ENCODE measurements around the gene SLC8A2.

The SLC8A2 gene

GRCh38 chr19:47494729-47495128, 23.0 kb upstream of the SLC8A2 start:
- Histone ChIP-seq H3K18ac (ENCODE audit: low read depth in 1 of 2, low read length in 2 of 2) (no peak overlapping the region), H3K23ac (ENCODE audit: low read length in 2 of 2) (no peak overlapping the region), H3K27me3 (ENCODE audit: control insufficient read depth in 1 of 2, insufficient read depth in 1 of 2, low read length in 2 of 2) (no peaks in the 10 kb centered on the region), H2BK15ac (ENCODE audit: low read depth, poor library complexity, severe bottlenecking) (no peak overlapping the region), H4K91ac (ENCODE audit: low read length) (no peak overlapping the region), H3K4me2 (ENCODE audit: low read length, poor library complexity, severe bottlenecking) (no peak overlapping the region), H2BK12ac (ENCODE audit: low read length in 2 of 2) (no peak overlapping the region), H3K4ac (ENCODE audit: low read depth in 1 of 2, low read length in 2 of 2) (no peak overlapping the region), H2AK5ac (ENCODE audit: low read length, severe bottlenecking) (no peak overlapping the region), H3K4me3 (ENCODE audit: insufficient read depth in 1 of 2, low read depth in 1 of 2, low read length in 2 of 2) (no peak overlapping the region), H3K27ac (ENCODE audit: low read length, poor library complexity, severe bottlenecking) (no peak overlapping the region), H2BK120ac (ENCODE audit: low read depth, low read length) (no peak overlapping the region), H3K9me3 (ENCODE audit: control insufficient read depth, low read length) (no peaks in the 10 kb centered on the region), H3K4me1 (ENCODE audit: control insufficient read depth, insufficient read depth, low read depth, low read length) (peaks cover 9% of the 10 kb centered on the region), H3K79me1 (replicated peaks; ENCODE audit: low read length, poor library complexity, severe bottlenecking) (peaks cover 49% of the 10 kb centered on the region), H4K8ac (ENCODE audit: low read length) (no peak overlapping the region), H3K9ac (ENCODE audit: low read length) (no peak overlapping the region), H3K14ac (ENCODE audit: low read length in 2 of 2) (no peak overlapping the region), H3K36me3 (ENCODE audit: control insufficient read depth in 1 of 2, insufficient read depth in 2 of 2, low read depth in 1 of 2, low read length in 2 of 2) (peaks cover 88 to 96% of the 10 kb centered on the region in 2 experiments), H2BK5ac (ENCODE audit: low read depth, low read length, poor library complexity, severe bottlenecking) (no peak overlapping the region), H2AFZ (ENCODE audit: low read depth, low read length) (no peak overlapping the region)
- WGBS, result 94% methylated on average over 8 of the region's 9 CpGs
- DNase-seq, result no peak

GRCh38 chr19:47494211-47494547, 22.5 kb upstream of the SLC8A2 start:
- H3K27ac ChIP-seq (ENCODE audit: low read length, poor library complexity, severe bottlenecking), result no peak overlapping the region
- H2BK12ac ChIP-seq (ENCODE audit: low read length in 2 of 2), result no peak overlapping the region
- peaks cover 88 to 97% of the 10 kb centered on the region in 2 experiments for H3K36me3 ChIP-seq (ENCODE audit: control insufficient read depth in 1 of 2, insufficient read depth in 2 of 2, low read depth in 1 of 2, low read length in 2 of 2)
- H2AK5ac ChIP-seq (ENCODE audit: low read length, severe bottlenecking), result no peak overlapping the region
- H3K4me1 ChIP-seq (ENCODE audit: control insufficient read depth, insufficient read depth, low read depth, low read length), result peaks cover 9% of the 10 kb centered on the region
- H3K14ac ChIP-seq (ENCODE audit: low read length in 2 of 2), result no peak overlapping the region
- no peaks in the 10 kb centered on the region for H3K27me3 ChIP-seq (ENCODE audit: control insufficient read depth in 1 of 2, insufficient read depth in 1 of 2, low read length in 2 of 2)
- no peak for DNase-seq
- H3K4me3 ChIP-seq (ENCODE audit: insufficient read depth in 1 of 2, low read depth in 1 of 2, low read length in 2 of 2), result no peak overlapping the region
- peaks cover 46% of the 10 kb centered on the region for H3K79me1 ChIP-seq (replicated peaks; ENCODE audit: low read length, poor library complexity, severe bottlenecking)
- no peak overlapping the region for H2AFZ ChIP-seq (ENCODE audit: low read depth, low read length)
- H3K23ac ChIP-seq (ENCODE audit: low read length in 2 of 2), result no peak overlapping the region
- no peak overlapping the region for H2BK120ac ChIP-seq (ENCODE audit: low read depth, low read length)
- no peak overlapping the region for H3K4ac ChIP-seq (ENCODE audit: low read depth in 1 of 2, low read length in 2 of 2)
- no peak overlapping the region for H2BK5ac ChIP-seq (ENCODE audit: low read depth, low read length, poor library complexity, severe bottlenecking)
- WGBS, result 98% methylated on average over 5 of the region's 5 CpGs
- no peak overlapping the region for H4K8ac ChIP-seq (ENCODE audit: low read length)
- no peak overlapping the region for H2BK15ac ChIP-seq (ENCODE audit: low read depth, poor library complexity, severe bottlenecking)
- H3K9me3 ChIP-seq (ENCODE audit: control insufficient read depth, low read length), result no peaks in the 10 kb centered on the region
- no peak overlapping the region for H3K18ac ChIP-seq (ENCODE audit: low read depth in 1 of 2, low read length in 2 of 2)
- H3K9ac ChIP-seq (ENCODE audit: low read length), result no peak overlapping the region
- H4K91ac ChIP-seq (ENCODE audit: low read length), result no peak overlapping the region
- H3K4me2 ChIP-seq (ENCODE audit: low read length, poor library complexity, severe bottlenecking), result no peak overlapping the region

DNA sequence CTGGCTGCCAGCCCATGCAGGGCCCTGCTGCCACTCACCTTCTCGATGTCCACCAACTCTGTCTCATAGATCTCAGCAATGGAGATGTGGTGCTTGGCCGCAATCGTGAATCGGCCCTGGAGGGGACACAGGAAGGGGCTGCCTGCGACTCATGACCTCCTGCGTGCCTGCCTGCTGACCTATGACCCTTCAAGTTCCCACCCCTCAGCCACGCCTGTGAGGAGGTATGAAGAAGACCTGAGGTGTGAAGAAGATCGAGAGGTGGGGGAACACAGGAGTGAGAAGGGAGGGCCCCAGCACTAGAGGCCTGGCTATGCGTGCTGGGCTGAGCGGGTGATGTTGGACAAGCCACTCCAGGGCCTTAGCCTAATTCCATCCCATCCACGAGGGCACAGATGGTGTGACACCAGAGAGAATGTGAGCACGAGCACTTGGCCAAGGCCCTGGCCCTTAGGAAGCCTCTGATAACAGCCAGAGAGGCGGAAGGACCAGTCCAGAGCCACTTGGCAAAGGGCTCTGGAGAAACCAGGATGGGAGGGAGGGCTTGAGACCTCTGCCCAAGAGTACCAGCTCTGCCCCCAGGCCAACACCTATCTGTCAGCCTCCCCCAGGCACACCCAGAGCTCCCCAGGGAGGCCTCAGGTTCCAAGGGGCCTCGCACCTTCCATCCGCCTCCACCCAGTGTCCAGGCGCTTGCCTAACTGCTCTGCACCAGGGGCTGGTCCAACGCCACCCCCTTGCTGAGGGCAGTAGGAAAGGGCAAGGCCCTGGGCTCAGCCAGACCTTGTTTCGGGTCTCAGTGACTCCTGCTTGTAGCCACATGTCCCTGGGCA, 21.9 kb upstream of the SLC8A2 start:
- Histone ChIP-seq H3K27me3 (ENCODE audit: control insufficient read depth in 1 of 2, insufficient read depth in 1 of 2, low read length in 2 of 2) (no peaks in the 10 kb centered on the region), H3K36me3 (ENCODE audit: control insufficient read depth in 1 of 2, insufficient read depth in 2 of 2, low read depth in 1 of 2, low read length in 2 of 2) (peaks cover 87 to 95% of the 10 kb centered on the region in 2 experiments), H3K4me2 (ENCODE audit: low read length, poor library complexity, severe bottlenecking) (no peak overlapping the region), H3K23ac (ENCODE audit: low read length in 2 of 2) (no peak overlapping the region), H3K4me1 (ENCODE audit: control insufficient read depth, insufficient read depth, low read depth, low read length) (peaks cover 9% of the 10 kb centered on the region), H4K91ac (ENCODE audit: low read length) (no peak overlapping the region), H2BK120ac (ENCODE audit: low read depth, low read length) (no peak overlapping the region), H4K8ac (ENCODE audit: low read length) (no peak overlapping the region), H2BK12ac (ENCODE audit: low read length in 2 of 2) (no peak overlapping the region), H2AFZ (ENCODE audit: low read depth, low read length) (no peak overlapping the region), H3K9ac (ENCODE audit: low read length) (no peak overlapping the region), H3K79me1 (replicated peaks; ENCODE audit: low read length, poor library complexity, severe bottlenecking) (peaks cover 40% of the 10 kb centered on the region), H3K4ac (ENCODE audit: low read depth in 1 of 2, low read length in 2 of 2) (no peak overlapping the region), H3K27ac (ENCODE audit: low read length, poor library complexity, severe bottlenecking) (no peak overlapping the region), H3K9me3 (ENCODE audit: control insufficient read depth, low read length) (no peaks in the 10 kb centered on the region), H3K14ac (ENCODE audit: low read length in 2 of 2) (no peak overlapping the region), H2BK5ac (ENCODE audit: low read depth, low read length, poor library complexity, severe bottlenecking) (no peak overlapping the region), H2BK15ac (ENCODE audit: low read depth, poor library complexity, severe bottlenecking) (no peak overlapping the region), H3K18ac (ENCODE audit: low read depth in 1 of 2, low read length in 2 of 2) (no peak overlapping the region), H2AK5ac (ENCODE audit: low read length, severe bottlenecking) (no peak overlapping the region), H3K4me3 (ENCODE audit: insufficient read depth in 1 of 2, low read depth in 1 of 2, low read length in 2 of 2) (no peak overlapping the region)
- no peak for DNase-seq
- WGBS, result 91% methylated on average over 17 of the region's 18 CpGs

DNA sequence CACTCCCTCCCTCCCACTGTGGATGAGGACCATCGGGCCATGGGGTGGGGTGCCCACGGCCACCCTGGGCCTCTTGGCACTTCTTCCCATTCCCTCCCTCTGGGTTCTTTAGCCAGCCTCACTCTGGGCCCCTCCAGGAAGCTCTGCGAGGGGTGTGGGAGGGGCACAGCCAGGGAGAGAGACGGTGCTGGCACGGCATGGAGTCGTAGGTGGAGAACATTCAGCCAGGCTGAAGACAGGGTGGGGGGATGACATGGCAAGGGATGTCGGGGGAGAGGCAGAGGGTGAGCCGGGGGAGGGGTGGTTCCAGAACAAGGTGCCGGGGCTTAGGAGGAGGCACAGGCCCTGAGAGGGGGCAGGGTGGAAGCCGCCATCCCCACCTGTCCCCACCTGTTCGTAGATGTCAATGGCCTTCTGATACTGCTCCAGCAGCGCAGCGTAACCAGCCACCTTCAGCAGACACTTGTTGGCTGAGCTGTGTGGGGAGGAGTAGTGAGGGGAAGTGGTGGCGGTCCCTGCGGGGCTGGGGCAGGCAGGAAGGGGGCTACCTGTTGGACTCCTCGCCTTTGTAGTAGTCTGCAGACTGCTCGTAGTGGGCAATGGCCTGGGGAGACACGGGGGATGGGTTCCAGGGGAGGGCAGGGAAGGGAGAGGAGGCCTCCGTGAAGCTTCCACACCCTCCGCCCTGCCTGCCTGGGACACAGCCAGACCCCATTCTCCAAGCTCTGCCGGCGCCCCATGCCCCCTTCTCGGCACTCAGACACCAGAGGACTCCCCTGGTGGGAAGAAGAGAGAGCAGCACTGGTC, 21.1 kb upstream of the SLC8A2 start:
- H3K4ac ChIP-seq (ENCODE audit: low read depth in 1 of 2, low read length in 2 of 2), result no peak overlapping the region
- no peak overlapping the region for H2BK12ac ChIP-seq (ENCODE audit: low read length in 2 of 2)

More for the DNA sequence above, 21.1 kb upstream of the SLC8A2 start:
- Histone ChIP-seq H2BK120ac (ENCODE audit: low read depth, low read length) (no peak overlapping the region), H3K9me3 (ENCODE audit: control insufficient read depth, low read length) (no peaks in the 10 kb centered on the region), H3K9ac (ENCODE audit: low read length) (no peak overlapping the region), H4K91ac (ENCODE audit: low read length) (peak overlapping the region; percentile 1), H2BK5ac (ENCODE audit: low read depth, low read length, poor library complexity, severe bottlenecking) (no peak overlapping the region), H3K79me1 (replicated peaks; ENCODE audit: low read length, poor library complexity, severe bottlenecking) (peaks cover 33% of the 10 kb centered on the region), H4K8ac (ENCODE audit: low read length) (no peak overlapping the region), H2AK5ac (ENCODE audit: low read length, severe bottlenecking) (no peak overlapping the region), H3K36me3 (ENCODE audit: control insufficient read depth in 1 of 2, insufficient read depth in 2 of 2, low read depth in 1 of 2, low read length in 2 of 2) (peaks cover 82 to 93% of the 10 kb centered on the region in 2 experiments), H3K27me3 (ENCODE audit: control insufficient read depth in 1 of 2, insufficient read depth in 1 of 2, low read length in 2 of 2) (no peaks in the 10 kb centered on the region), H3K4me1 (ENCODE audit: control insufficient read depth, insufficient read depth, low read depth, low read length) (peaks cover 5% of the 10 kb centered on the region), H3K4me2 (ENCODE audit: low read length, poor library complexity, severe bottlenecking) (no peak overlapping the region), H3K23ac (ENCODE audit: low read length in 2 of 2) (no peak overlapping the region), H3K14ac (ENCODE audit: low read length in 2 of 2) (no peak overlapping the region), H3K27ac (ENCODE audit: low read length, poor library complexity, severe bottlenecking) (no peak overlapping the region), H3K18ac (ENCODE audit: low read depth in 1 of 2, low read length in 2 of 2) (no peak overlapping the region), H3K4me3 (ENCODE audit: insufficient read depth in 1 of 2, low read depth in 1 of 2, low read length in 2 of 2) (no peak overlapping the region), H2AFZ (ENCODE audit: low read depth, low read length) (no peak overlapping the region), H2BK15ac (ENCODE audit: low read depth, poor library complexity, severe bottlenecking) (no peak overlapping the region)
- 87% methylated on average over 19 of the region's 23 CpGs for WGBS
- DNase-seq, result no peak
